ENCODE measurements around the gene TACC3.

The TACC3 gene

DNA sequence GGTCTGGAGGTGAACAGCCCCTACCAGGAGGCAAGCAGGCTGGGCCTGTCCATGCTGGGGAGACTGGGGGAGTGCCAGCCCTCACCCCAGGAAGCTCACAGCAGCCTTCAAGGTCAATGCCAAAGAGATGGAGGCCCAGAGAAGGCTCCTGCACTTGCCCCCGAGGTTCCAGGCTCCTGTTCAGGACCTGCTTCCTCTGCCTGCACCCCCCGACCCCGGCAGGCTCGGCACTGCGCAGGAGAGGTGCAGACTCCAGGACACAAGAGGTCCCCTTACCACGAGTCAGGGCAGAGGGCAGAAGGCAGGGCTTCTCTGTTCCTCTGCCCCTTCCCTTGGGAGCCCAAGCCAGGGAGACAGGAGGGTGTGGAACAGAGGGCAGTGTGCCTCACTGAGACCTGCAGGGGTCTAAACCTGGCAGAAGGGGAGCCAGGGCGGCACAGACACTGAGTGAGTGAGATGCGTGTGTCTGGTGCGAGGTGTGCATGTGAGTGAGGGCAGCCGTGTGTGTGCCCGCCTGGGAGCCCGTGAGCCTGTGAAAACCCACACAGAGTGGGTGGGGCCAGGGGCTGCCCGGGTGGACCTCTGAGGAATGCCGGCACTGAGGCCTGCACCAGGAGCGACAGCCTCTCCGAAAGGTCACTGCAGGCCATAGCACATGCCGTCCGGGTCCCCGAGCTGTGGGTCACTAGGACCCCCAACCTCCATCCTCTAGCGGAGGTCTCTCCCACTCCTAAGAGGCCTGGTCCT lies 41.1 kb downstream of the TACC3 start:
- no peak for DNase-seq

GRCh38 chr4:1763070-1763549 lies 41.8 kb downstream of the TACC3 start:
- no peak for DNase-seq

DNA sequence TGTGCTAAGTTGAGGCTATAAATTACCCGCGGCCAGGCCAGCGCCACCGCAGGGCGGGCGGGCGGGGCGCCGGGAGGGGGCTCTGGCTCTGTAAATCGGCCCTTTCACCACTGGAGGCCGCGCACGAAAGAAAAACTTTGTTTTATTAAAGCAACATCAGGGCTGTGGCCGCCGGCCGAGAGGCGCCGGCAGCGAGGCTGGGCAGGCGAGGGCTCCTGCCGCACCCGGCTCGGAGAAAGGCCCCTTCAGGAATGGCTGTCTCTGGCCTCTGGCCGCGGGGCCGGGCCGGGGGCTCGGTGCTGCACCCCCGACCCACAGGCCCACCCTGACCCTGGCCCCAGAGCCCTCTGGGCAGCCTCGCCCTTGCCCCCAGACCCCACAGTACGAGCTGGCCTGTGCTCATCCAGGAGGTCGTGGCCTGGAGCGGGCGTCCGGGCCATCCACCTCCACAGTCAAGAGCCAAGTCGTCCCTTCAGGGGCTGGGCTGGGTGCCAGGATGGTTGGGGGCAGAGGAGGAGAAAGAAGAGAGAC lies 42.3 kb downstream of the TACC3 start:
- peak; percentile 44 for DNase-seq

- DNase-seq = no peak
Measured at GRCh38 chr4:1764670-1765069, 43.3 kb downstream of the TACC3 start.

DNA sequence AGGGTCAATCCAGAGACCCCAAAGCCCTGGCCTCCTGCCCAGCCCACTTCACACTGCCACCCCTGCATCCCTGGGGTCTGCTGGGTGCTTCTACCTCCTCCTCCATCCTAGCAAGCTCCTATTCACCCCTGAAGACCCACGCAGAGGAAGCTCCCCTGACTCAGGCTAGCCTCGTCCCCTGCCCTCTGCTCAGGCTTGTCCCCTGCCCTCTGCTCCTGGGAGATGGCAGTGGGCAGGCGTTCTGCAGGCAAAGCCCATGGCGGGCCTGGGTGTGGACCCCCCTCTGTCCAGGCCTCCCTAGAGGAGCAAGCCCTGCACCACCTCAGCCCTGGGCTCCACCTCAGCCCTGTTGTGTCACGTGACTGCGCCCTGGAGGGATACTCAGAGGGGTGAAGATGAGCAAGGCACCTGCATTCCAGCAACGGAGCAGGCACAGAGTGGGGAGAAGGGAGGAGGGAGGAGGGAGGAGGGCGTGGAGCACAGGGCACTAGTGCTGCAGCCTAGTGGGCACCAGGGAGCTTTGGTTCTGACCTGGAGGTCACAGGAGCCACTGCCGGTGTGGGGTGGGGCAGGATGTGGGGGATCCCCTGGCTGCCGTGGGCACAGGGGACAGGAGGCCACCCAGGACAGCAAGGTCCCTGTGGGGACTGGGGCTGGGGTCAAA lies 44.2 kb downstream of the TACC3 start:
- no peak for DNase-seq

DNA sequence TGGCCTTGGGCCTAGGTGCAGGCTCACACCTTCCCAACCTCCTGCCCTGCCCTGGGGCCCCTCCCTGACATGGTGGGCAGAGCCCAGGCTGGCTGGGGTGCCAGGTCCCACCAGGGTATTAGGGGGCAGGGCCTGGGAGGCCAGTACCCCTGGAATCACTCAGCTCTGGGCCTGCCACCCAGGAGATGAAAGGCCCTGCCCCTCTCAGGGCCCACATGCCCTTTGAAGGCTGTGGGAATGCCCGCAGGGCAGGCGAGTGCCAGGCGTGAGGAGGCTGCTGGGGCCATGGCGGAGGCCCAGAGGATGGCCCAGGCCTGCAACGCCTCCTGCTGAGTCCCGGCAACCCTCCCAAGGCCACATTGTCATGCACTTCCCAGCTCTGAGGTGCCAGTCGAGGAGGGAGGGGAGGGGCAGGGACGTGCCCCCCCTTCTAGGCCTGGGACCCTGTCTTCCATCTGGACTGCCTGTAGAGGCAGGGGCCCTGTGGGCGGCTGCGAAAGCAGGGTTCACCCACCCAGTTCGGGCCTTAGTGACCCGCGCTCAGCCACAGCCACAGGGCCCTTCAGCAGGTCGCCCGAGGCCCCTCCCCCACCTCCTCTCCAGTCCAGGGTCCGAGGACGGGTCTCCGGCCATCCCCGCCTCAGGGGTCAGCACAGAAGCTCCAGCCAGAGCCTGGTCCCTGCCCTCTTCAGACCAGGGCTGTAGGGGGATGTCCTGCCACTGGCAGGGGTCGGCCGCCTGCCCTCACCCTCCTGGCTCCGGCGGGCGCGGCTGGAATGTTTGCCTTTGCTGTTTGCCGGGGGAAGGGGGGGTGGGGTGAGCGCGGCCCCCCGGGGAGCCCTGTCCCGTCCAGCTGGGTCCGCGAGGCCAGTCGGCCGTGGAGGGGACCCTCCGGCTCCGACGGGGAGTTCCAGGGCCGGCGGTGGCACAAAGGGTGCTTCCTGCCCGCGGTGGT lies 45.1 kb downstream of the TACC3 start:
- no peak for DNase-seq

GRCh38 chr4:1767061-1767769 lies 45.9 kb downstream of the TACC3 start:
- DNase-seq = no peak

GRCh38 chr4:1767770-1768366 lies 46.5 kb downstream of the TACC3 start:
- DNase-seq = peak; percentile 22

DNA sequence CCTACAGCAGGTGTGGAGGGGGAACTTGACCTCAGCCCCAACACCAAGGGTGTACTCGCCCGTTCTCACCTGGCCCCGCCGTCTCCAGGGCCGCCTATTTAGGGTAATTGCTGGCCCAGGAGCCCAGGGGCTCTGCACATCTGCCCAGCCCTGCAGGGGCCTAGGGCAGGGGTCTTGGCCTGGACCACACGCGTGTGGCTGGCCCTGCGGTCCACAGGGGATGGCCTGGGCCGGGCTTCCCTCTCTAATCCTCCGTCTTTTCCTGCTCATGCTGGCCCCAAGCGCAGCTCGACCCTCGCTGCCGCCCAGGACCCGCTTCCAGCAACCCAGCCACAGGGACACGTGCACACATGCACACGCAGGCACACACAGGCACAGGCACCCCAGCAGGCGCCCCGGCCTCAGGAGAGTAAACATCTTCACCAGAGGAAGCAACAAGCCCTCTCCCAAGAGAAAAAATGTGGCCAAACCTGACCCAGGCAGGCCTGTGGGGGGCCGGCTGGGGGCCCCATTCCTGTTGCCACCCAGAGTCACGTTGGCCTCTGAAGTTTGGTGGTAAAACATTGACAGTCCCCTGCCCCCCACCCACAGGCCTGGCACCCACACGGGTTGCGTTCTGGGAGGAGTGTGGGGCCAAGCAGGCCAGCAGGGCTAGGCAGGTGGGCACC lies 47.2 kb downstream of the TACC3 start:
- no peak for DNase-seq

DNA sequence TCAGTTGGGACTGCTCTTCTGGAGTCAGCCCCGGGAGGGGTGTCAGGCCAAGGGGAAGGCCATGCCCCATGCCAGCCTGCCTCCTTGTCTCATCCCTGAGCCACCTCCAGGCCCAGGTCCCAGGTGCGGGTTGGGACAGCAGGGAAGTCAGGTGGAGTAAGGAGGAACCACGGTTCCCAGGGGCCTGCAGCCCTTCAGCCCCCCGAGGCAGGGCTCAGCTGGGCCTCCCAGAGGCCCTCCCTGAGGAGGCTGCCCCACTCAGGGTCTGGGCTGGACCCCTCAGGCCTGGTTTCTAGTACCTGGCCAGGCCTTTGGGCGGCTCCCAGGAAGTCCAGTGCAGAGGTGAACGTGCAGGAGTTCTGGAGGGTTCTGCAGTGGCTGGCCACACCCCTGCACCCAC lies 48.4 kb downstream of the TACC3 start:
- DNase-seq = no peak

DNA sequence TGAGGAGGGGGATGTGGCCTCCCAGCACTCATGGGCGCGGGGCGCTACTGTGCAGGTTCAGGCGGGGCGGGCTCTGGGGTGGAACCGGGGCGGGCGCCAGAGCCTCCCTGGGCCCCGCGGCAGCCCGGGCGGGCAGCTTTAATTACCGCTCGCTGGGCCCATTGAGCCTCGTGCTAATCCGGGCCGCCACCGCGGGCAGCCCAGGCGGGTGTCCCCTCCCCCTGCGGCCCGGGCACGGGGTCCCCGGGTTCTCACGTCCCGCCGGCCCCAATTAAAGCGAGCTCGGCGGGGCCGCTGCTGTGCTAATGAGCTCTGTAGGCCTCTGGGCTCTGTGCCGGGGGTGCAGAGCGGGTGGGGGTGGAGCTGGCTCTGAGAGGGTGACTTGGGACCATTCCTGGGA lies 48.9 kb downstream of the TACC3 start:
- no peak for DNase-seq

GRCh38 chr4:1770791-1771231 lies 49.5 kb downstream of the TACC3 start:
- DNase-seq = no peak

- no peak for DNase-seq
Measured at GRCh38 chr4:1771555-1772305, 50.4 kb downstream of the TACC3 start.

GRCh38 chr4:1772853-1773538 lies 51.7 kb downstream of the TACC3 start:
- DNase-seq = no peak

GRCh38 chr4:1773754-1774153 lies 52.4 kb downstream of the TACC3 start:
- no peak for DNase-seq

GRCh38 chr4:1775731-1776500 lies 54.6 kb downstream of the TACC3 start:
- DNase-seq = no peak

GRCh38 chr4:1776521-1777161 lies 55.3 kb downstream of the TACC3 start:
- no peak for DNase-seq

DNA sequence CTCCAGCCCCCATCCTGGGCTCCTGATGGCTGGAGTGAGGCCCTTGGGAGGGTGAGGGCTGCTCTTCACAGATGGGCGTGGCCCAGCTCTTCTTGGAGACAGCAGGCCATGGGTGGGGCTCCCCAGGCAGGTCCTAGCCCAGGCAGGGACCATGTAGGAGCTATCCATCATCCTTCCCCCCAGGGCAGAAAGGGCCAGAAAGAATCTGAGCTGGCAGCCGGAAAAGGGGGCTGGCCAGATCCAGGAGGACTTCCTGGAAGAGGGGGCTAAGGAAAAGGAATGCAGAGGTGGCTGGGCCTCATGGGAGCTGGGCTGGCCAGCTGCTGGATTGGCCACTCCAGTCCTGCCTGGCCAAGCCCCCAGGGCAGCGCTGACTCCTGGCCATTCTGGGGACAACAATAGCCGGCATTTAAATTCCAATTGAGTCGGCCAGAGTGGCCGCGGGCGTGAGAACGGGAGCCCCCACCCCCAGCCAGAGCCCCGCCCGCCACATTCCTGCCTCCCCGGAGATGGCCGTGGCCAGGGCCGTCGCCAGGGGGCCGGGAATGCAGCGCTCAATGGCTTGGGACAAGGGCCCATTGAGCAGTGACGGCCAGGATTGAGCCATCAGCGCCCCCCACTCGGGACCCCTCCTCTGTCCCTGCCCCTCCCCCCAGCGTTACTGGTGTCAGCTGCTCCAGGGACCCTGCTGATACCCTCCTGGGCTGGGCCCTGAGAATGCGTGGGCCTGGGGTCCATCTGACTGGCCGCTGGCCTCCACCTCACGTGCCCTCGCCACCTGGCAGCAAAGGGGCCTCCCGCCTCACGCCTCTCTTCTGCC lies 56.7 kb downstream of the TACC3 start:
- peak; percentile 28 for DNase-seq

Measured in fibroblast of upper back skin (primary cell).